ENCODE measurements around the gene KLF6.

Gene KLF6

DNA sequence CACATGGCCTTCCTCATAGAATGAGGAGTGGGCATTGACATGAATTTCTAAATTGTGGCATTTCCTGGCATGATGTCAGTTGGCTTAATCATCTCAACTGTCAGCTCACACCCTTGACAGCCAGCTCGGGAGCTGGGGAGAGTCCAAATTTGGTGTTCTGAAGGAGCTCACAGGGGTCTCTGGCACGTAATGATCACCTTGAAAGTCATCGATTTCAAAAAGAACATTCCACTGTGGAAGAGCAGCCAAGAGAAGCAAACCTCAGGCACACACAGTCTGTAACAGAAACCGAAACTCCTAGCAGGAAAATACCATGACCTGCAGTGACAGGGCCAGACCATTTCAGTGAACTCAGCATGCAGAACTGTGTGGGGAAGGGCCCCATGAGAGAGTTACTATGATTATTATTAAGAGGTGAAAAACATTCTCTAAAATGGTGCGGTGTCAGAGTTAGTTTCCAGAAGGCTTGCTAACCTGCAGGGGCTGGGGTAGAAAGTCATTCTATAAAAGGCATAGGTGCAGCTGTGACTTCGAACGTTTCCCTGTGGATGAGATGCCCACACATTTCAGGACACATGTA, 26.4 kb upstream of the KLF6 start:
- DNase-seq (ENCODE audit: low spot score), result peak; percentile 45

DNA sequence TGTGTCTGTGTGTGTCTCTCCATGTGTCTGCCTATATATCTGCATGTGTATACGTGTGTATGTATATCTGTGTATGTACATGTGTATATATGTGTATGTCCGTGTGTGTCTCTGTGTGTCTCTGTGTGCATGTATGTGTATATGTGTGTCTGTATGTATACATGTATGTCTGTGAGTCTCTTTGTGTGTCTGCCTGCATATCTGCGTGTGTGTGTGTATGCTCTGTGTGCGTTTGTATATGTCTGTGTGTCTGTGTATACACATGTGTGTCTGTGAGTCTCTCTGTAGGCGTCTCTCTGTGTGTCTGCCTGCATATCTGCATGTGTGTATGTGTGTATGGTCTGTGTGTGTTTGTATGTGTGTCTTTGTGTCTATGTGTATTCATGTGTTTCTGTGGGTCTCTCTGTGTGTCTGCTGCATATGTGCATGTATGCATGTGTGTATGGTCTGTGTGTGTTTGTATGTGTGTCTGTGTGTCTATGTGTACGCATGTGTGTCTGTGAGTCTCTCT, 23.7 kb upstream of the KLF6 start:
- DNase-seq (ENCODE audit: low spot score), result no peak

DNA sequence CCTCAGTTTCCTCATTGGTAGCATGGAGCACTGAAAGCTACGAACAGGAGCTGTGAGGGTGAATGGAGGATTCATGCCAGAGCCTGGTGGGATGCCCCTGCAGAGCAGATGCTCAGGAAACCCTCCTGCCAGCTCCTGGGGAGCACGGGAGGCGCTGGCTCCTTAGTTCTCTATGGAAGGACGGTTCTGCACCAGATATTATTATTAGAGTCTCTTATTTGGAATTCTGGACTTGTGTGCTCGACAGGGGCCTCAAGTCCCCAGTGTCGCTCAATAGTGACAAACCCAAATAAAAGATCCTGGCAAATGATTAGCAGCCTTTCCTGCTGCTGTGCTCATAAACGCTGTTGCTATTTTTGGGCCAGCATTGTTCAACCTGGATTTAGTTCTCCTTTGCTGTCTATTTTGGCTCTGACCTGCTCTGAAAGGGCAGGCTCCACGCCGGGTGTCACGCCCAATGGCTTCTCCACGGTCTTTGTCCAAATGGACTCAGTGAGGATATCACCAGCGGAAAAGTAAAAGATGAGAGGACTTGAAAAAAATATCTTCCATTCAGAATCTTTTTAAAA, 23.0 kb upstream of the KLF6 start:
- no peak for DNase-seq (ENCODE audit: low spot score)

DNA sequence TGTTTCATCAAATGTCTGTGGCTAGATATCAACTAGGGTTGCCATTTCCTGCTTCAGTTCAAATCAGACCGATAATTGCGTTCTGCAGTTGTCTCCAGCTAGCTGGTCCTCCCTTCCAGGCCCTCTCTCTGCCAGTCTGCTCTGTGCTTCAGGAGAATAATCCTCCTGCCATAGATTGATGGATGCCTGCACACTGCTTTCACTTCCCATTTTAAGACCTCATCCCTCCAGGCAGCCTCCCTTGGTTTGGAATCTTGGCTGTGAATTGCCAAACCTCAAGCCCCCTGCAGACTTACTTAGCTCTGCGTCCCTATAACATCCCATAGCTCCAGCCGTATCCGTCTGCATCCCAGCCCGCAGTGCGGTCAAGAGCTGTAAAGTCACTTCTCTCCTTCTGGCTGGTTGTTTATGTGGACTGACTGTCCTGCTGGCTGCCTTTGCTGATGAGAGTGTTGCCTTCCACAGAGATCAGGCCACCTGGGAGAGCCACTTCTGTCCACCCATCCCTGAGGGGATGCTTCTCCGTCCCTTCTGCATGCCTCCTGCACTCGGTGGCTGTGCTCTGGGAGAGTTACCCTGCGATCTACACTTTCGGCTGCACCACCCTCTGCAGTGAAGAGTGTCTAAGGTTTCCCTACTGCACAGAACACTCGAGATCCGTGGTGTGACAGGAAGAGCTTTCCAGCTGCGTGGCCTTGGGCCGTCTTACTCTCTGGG, 22.4 kb upstream of the KLF6 start:
- no peak for DNase-seq (ENCODE audit: low spot score)

DNA sequence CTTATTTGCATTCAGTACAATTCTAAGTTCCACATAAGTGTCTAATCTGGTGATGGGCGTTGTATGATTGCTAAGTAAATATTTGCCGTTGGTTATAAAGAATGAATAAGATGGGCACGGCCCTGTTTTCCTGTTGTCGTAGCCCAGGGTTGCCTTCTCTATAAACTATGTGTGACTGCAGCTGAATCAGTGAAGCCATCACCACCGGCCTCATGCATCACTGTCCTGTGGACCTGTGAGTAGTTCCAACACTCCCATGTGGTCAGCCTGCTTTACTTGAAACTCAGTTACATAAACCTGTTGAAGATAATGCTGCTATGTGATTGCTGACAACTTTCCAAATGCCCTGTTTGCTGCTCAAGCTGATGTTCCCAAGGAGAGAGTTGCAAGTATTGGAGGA, 21.6 kb upstream of the KLF6 start:
- DNase-seq (ENCODE audit: low spot score), result no peak

DNA sequence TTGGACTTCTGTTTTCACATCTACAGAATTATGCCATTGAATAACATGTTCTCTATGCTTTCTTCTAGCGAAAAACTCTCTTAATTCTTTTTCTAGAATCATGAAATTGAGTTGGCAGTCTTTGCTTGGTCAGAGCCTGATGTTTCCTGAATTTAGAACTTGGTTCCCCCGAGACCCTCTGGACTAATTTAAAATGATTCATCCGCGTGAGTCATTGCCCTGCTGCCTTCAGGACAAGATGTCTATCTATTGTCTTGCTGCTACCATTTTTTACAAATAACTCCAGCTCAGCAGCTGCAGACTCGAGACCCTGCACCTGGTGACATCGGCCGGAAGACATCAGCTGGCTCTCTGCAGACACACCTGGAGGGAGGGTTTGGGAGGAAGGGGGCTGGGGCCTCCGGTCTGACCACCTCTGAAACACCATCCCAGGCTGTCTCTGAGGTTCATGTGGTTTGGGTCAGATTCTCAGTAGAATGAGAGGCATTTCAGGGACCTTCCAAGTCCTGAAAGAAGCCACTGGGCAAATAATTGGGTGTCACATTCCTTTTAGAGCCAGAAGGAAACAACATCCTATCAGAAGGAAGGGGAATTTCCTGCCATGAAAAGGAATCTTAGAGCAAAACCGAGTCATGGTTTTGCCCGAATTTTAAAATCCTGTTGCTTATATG, 20.9 kb upstream of the KLF6 start:
- DNase-seq (ENCODE audit: low spot score), result no peak

DNA sequence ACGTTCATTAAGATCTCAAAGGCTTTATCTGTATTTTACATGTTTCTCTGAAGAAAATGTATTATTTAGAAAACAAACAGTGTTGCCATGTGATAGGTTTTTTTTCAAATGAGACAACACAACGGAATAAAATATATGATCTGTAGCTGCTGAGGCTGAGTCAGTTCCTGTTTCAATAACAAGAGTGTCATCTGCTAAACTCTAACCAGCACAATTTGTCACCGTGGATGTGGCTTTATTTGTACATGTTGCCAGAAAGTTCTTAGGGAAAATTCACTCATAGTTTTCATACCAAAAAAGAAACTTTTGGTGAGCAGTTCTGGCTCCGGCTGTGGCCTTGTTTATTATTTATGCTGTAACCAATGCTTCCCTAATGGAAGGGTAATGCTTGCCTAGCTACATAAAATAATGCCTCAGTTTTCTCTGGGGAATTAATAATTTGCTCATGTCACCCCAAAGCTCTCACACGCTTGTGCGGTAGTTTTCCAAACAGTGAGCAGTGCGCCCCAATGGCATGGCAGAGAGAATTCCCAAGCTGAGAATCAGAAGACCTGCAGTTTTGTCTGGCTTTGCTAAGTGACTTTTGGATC, 20.3 kb upstream of the KLF6 start:
- DNase-seq (ENCODE audit: low spot score), result no peak

DNA sequence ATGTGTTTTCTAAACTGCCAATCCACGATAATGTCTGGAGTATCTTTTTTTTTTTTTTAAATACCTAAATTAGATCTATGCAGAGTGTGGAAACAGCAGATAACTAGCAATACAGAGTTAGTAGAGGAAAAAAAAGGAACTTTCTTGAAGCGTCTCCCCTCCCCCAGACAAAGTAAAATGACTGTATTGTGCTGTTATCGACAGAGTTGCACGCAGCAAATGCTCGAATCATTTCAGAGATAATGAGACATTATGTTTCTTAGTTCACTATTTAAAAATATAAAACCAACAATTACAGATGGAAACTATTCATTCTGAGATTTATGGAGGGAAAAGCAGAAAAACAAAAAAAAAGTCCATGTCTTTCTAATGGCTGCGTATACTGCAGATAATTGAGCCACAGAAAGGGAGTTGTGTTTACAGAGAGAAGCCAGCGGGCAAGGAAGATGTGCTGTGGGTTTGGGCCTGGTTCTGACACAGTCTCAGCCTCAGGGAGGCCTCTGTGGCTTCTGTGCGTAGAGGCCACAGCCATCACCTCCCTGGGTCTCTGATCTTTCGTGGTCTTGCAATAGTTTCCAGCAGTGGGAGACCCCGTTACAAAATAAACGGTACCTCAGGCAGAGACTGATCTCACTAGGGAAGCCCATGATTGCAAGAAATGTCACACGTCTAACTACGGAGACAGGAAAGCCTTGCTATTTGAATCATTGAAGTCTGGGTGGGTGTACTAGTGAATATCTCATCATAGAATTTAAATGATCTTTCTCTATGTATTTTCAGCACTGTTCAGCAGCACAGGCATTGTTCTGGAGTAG, 19.1 kb upstream of the KLF6 start:
- no peak for DNase-seq (ENCODE audit: low spot score)

DNA sequence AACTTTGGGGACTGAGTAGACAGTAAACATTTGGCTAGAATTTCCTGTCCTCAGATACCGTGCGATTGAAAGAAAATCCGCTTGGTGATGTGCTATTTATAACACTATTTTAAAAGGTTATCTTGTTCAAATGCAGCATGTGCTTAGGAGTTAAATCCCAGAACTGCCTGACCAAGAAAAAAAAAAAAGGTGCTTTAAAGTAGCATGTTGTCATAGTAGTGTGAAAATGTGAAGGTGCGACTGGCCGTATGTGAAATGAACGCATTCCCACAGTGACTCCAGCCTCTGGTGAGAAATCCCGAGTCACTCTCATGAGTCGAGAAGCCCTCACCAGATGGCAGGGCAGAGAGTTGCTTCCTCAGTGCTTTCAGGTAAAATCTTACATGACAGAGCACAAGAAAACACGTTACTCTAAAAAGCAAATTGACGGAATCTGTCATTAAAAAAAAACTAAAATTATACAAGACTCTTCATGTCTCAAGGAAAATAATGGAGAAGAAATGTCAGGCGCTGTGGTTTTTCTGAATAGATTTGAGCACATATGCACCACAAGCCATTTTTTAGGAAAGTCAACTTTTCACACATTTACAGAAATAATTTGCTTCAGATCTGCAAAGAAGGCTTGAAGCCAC, 18.4 kb upstream of the KLF6 start:
- DNase-seq (ENCODE audit: low spot score), result no peak

DNA sequence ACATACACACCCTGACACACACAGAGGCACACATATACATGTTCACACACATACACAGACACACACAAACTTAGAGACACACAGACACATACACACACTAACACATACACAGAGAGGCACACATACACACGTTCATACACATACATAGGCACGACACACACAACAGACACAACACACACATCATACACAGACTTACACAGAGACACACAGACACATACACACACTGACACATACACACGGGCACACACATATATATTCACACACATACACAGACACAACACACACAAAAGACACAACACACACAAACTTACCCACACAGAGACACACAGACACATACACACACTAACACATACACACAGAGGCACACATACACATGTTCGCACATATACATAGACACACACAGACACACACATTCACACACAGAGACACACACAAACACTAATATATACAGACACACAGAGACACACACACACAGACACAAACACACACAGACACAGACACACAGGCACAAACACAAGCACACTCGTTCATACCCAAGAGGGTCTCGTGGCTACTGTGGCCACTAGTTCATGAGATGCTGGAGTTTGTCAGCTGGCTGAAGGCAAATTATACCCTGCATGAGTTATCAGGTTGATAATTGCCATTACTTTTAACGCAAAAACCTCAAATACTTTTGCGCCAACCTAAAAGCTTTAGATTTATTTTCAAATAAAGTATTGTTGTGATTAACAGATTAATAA, 17.7 kb upstream of the KLF6 start:
- no peak for DNase-seq (ENCODE audit: low spot score)

DNA sequence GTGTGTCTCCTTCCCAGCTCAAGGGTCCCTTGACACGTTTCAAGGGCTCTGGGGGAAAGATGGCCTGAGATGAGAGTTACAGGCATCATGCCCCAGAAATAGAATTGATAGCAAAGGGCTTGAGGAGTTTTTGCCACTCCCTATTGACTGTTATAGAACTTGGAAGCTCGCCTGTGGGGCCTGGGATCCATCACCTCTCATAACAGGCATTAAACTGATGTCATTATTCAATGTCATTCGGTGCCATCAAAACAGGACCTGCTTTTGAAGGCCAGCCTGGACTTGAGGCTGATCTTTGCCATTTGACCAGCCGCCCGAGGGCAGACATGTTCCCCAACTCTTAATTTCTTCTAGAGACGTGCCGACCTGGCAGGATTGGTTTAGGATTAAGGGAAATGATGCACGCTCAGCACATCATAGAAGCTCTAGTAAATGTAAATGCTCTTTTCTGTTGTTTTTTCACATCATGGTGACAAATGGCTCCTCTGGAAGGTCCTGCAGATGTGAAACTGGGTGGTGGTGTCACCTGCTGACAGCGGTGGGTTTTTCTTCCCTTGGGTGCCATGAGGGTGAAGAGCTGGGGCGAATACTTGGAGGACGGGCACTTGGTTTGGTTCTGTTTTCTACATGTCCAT, 16.7 kb upstream of the KLF6 start:
- no peak for DNase-seq (ENCODE audit: low spot score)

DNA sequence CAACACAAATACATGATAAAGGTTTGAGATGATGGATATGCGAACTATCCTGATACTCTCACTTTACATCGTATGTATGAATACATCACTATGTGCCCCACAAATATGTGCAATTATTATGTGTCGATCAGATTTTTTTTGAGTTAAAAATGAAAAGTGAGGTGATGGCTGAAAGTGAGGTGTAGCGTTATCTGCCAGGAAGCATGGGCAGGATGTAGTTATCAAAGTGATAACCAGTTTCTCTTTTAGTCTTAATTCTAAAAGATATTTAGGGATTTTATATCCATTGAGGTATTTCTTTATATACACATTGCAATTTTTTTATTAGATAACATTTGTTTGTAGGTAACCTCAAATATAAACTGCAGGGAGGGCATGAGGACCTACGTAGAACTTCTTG, 15.6 kb upstream of the KLF6 start:
- no peak for DNase-seq (ENCODE audit: low spot score)

DNA sequence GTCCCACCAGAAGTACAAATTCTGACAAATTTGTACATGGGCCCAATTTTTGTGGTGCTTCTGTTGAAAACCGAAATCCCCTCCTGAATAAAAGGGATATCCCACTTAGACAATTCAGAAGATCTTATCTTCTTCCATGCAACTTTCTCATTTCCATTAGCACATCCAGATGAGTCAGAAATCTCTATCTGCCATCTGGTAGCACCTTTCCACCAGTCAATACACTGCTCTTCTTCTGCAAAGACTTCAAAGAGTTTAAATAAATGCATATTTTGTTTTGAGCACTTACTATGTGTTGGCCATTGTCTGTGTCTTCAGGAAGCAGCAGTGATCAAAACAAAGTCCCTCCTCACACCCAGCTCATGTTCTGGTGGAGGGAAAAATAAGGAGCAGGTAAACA, 12.7 kb upstream of the KLF6 start:
- DNase-seq (ENCODE audit: low spot score), result no peak

DNA sequence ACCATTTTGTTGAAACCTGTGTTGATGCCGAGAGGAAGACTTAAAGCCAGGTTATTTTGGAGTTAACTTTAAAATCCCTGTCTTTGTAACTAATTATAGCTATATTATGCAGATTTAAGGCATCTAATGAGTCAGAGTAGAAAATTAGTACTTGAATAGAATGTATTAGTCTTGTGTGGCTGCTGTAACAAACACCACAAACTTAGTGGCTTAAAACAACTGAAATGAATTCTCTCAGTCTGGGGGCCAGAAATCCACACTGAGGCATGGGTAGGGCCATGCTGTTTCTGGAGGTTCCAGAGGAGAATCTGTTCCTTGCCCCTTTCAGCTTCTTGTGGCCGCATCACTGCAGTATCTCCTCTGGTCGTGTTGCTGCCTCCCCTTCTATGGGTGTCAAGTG, 8.5 kb upstream of the KLF6 start:
- DNase-seq (ENCODE audit: low spot score), result no peak

DNA sequence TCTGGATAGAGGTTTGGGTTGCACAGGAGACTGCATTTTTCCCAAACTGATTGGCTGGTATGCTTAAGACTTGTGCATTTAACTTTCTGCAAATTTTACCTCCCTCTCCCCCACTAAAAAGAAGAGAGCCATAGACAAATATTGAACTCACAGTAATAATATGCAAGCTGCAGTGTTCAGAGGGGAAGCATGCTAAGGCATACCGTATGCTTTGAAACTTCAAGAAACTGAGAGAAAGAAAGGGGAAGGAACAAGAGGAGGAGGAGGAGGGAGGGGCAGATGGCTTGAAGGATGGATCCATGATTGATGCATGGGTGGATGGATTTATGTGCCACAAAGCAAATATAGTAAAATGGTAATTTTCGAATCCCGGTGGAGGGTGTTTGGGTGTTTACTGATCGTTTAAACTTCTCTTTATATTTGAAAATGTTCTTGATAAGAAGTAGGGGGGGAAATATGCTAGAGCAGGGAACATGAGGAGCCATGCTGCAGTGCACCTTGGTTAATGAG, 7.8 kb upstream of the KLF6 start:
- DNase-seq (ENCODE audit: low spot score), result no peak

DNA sequence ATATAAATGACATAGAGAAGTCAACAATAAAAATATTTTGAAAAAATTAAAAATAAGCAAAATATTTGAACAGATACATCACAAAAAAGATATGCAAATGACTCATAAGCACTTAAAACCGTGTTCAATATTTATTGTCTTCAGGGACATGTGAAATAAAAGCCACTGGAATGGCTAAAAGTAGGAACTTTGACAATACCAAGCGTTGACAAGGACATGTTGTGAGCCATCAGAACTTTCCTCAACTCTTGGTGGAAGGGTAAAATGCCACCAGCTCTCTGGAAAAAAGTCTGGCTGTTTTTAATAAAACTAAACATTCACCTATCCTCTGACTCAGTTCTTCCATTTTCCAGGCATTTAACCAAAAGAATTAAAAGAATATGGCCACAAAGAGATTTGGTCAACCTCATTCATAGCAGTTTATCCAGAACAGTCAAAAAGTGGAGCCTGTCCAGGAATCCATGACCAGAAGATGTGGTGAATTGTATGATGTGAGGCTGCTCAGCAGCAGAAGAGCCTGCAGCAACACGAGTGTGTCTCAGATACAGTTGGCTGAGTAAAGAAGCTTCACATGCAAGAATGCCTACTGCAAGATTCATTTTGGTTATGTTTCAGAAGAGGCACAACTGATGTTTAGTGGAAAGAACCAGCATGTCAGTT, 7.1 kb upstream of the KLF6 start:
- DNase-seq (ENCODE audit: low spot score), result peak; percentile 14

DNA sequence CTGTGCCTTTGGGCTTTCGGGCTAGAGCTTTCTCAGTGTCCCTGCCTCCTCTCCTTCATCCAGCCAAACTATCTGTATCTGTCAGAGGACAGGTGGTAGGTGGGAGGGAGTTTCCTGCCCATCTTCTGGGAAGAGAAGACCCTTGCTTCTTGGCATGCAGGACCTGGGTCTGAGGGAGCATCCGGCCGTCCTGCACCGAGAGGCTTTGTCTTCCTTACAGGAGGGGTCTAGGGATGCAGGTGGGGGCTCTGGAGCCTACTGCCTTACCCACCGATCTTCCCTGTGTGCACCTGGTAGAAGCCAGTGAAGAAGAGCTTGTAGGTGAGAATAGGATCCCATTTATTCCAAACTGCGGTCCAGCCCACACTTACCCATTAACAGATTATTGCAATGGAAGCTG, 5.8 kb upstream of the KLF6 start:
- DNase-seq (ENCODE audit: low spot score), result no peak

DNA sequence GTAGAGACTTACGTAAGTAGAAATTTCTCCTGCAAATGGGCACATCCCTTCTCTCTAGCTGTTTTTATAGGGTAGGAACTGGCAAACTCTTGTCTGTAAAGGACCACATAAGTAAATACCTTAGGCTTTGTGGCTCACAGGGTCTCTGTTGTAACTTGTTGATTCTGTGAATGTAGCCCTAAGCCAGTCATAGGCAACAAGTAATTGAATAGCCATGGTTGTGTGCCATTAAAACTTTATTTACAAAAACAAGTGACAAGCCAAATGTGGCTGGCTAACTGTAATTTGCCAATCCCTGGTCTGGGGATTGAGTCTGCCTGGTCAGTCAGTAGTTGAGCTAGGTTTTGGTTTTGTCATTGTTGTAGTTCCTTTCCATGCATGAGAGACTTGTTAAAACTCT, 5.3 kb upstream of the KLF6 start:
- no peak for DNase-seq (ENCODE audit: low spot score)

DNA sequence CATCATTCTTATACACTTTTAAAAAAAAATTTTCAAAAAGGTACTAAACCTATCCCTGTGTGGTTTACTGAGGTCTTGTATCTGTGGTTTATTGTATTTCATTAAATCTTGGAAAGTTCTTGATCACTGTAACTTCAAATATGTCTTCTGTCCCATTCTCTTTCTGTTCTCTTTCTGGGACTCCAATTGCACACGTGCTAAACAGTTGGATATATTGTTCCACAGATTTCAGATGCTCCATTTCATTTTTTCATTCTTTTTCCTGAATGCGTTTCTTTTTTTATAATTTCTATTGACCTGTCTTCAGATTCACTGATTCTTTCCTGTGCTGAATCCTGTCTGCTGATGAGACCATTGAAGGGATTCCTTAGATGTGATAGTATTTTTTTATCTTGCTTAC, 4.6 kb upstream of the KLF6 start:
- DNase-seq (ENCODE audit: low spot score), result no peak

Measured in AG08396 (cell line).